ENCODE results near the gene ARL3.
A peak's percentile ranks its signal among the peaks of the same experiment; 100 is the strongest.
"Not testable (repeated sequence)": the region's sequence is repeated elsewhere in the genome, so short reads cannot be mapped to it uniquely, and the experiment has no call there.

ARL3 gene

GRCh38 chr10:102713814-102714620, at the start of gene ARL3:
Gene ARL3 (minus strand): TSS chr10:102714397. CDS start chr10:102714275, 122 bp downstream.
- peak within 1 kb of the TSS; percentile 90 for H3K27ac ChIP-seq
- no peak; the same call in none of the 2 replicates for TF ChIP-seq CTCF (conservative IDR thresholded peaks at IDR 0.05)
- TF ChIP-seq ZFX (IDR thresholded peaks at IDR 0.05): no peak; the same call in 1 of the 2 replicates

GRCh38 chr10:102763037-102763607, 48.9 kb upstream of the ARL3 start:
- no peak overlapping the region for H3K27ac ChIP-seq
- TF ChIP-seq ZFX (IDR thresholded peaks at IDR 0.05): no peak

- no peak overlapping the region for H3K27ac ChIP-seq
- TF ChIP-seq ZFX (IDR thresholded peaks at IDR 0.05): no peak
- TF ChIP-seq CTCF (conservative IDR thresholded peaks at IDR 0.05): no peak
These were observed 48.3 kb upstream of the ARL3 start for GRCh38 chr10:102762401-102763015.

- TF ChIP-seq ZFX (IDR thresholded peaks at IDR 0.05) (no peak), CTCF (conservative IDR thresholded peaks at IDR 0.05) (no peak)
- H3K27ac ChIP-seq: no peak overlapping the region
These were observed 47.8 kb upstream of the ARL3 start for GRCh38 chr10:102761981-102762380.

GRCh38 chr10:102759497-102760210, 45.5 kb upstream of the ARL3 start:
- no peak overlapping the region for H3K27ac ChIP-seq
- no peak for TF ChIP-seq CTCF (conservative IDR thresholded peaks at IDR 0.05)
- TF ChIP-seq ZFX (IDR thresholded peaks at IDR 0.05): no peak

- not testable (repeated sequence) for H3K27ac ChIP-seq
These were observed 44.7 kb upstream of the ARL3 start for GRCh38 chr10:102758933-102759262.

- no peak overlapping the region for H3K27ac ChIP-seq
- no peak for TF ChIP-seq ZFX (IDR thresholded peaks at IDR 0.05)
- no peak for TF ChIP-seq CTCF (conservative IDR thresholded peaks at IDR 0.05)
These were observed 44.2 kb upstream of the ARL3 start for GRCh38 chr10:102758240-102758932.

Measured in C4-2B (cell line).